ENCODE results near the gene FSD2.

The FSD2 gene

DNA sequence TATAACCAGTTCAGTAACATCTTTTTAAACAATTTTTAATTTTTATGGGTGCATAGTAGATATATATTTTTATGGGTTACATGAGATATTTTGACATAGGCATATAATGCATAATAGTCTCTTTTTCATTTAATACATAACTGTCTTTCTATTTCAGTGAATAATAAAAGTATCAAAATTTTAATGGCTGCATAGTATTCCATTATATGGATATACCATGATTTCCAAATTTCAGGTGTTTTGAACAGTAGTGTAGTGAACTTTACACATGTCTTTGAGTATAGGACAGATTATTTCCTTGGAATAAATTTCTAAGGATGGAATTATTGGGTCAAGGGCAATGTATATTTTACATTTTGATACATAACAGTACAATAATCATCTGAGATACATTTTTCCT is 14.3 kb upstream of the FSD2 start:
- no peak for TF ChIP-seq EZH2 (IDR thresholded peaks at IDR 0.05; ENCODE audit: borderline replicate concordance, low read length)
- TF ChIP-seq, protein P1, sequence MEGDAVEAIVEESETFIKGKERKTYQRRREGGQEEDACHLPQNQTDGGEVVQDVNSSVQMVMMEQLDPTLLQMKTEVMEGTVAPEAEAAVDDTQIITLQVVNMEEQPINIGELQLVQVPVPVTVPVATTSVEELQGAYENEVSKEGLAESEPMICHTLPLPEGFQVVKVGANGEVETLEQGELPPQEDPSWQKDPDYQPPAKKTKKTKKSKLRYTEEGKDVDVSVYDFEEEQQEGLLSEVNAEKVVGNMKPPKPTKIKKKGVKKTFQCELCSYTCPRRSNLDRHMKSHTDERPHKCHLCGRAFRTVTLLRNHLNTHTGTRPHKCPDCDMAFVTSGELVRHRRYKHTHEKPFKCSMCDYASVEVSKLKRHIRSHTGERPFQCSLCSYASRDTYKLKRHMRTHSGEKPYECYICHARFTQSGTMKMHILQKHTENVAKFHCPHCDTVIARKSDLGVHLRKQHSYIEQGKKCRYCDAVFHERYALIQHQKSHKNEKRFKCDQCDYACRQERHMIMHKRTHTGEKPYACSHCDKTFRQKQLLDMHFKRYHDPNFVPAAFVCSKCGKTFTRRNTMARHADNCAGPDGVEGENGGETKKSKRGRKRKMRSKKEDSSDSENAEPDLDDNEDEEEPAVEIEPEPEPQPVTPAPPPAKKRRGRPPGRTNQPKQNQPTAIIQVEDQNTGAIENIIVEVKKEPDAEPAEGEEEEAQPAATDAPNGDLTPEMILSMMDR (IDR thresholded peaks at IDR 0.05; ENCODE audit: low read length) = no peak
- Histone ChIP-seq H4K20me1 (ENCODE audit: insufficient read depth, low read length) (no peaks in the 10 kb centered on the region), H3K4me3 (ENCODE audit: low read depth, low read length, poor library complexity, severe bottlenecking) (no peak overlapping the region), H3K4me1 (ENCODE audit: insufficient read depth, low read length, severe bottlenecking) (no peaks in the 10 kb centered on the region), H2AFZ (ENCODE audit: low read length) (no peak overlapping the region), H3K36me3 (ENCODE audit: insufficient read depth, low read length) (peaks cover 86% of the 10 kb centered on the region), H3K27me3 (ENCODE audit: insufficient read depth, low read length) (no peaks in the 10 kb centered on the region), H3K9ac (ENCODE audit: low read length) (no peak overlapping the region), H3K27ac (ENCODE audit: low read depth, low read length, poor library complexity, severe bottlenecking) (no peak overlapping the region), H3K4me2 (ENCODE audit: low read length) (no peak overlapping the region), H3K9me3 (ENCODE audit: low read length) (no peaks in the 10 kb centered on the region), H3K79me2 (ENCODE audit: insufficient read depth, low read length) (0 out of 2 replicates have a peak, but pooled peaks cover 4% of the 10 kb centered on the region), H3F3A (ENCODE audit: insufficient read depth, low read length) (no peaks in the 10 kb centered on the region), H3K9me2 (ENCODE audit: low read depth, low read length) (no peaks in the 10 kb centered on the region)

DNA sequence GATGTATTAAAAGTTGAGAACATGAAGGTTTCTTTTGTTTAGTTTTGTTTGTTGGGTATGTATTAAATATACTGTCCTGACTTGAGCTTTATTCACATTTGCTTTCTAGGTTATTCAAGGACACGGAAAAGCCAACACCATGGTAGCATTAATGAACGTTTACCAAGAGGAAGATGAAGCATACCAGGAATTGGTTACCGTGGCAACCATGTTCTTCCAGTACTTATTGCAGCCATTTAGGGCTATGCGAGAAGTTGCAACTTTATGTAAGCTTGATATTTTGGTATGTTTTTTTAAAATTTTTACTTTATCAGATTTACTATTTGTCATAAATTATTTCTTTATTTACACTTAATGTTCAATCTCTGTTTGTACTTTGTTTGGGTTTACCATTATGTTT is 7.1 kb upstream of the FSD2 start:
- no peak for TF ChIP-seq EZH2 (IDR thresholded peaks at IDR 0.05; ENCODE audit: borderline replicate concordance, low read length)
- TF ChIP-seq, protein P1 (IDR thresholded peaks at IDR 0.05; ENCODE audit: low read length) = no peak
- Histone ChIP-seq H3K27me3 (ENCODE audit: insufficient read depth, low read length) (no peaks in the 10 kb centered on the region), H3K9me2 (ENCODE audit: low read depth, low read length) (no peaks in the 10 kb centered on the region), H3K9me3 (ENCODE audit: low read length) (no peaks in the 10 kb centered on the region), H3K4me1 (ENCODE audit: insufficient read depth, low read length, severe bottlenecking) (peaks cover 30% of the 10 kb centered on the region), H2AFZ (ENCODE audit: low read length) (no peak overlapping the region), H3K4me2 (ENCODE audit: low read length) (no peak overlapping the region), H4K20me1 (ENCODE audit: insufficient read depth, low read length) (no peaks in the 10 kb centered on the region), H3K4me3 (ENCODE audit: low read depth, low read length, poor library complexity, severe bottlenecking) (no peak overlapping the region), H3K36me3 (ENCODE audit: insufficient read depth, low read length) (peaks cover 56% of the 10 kb centered on the region), H3K9ac (ENCODE audit: low read length) (no peak overlapping the region), H3K27ac (ENCODE audit: low read depth, low read length, poor library complexity, severe bottlenecking) (no peak overlapping the region), H3F3A (ENCODE audit: insufficient read depth, low read length) (0 out of 2 replicates have a peak, but pooled peaks cover 7% of the 10 kb centered on the region), H3K79me2 (ENCODE audit: insufficient read depth, low read length) (peaks cover 35% of the 10 kb centered on the region)

DNA sequence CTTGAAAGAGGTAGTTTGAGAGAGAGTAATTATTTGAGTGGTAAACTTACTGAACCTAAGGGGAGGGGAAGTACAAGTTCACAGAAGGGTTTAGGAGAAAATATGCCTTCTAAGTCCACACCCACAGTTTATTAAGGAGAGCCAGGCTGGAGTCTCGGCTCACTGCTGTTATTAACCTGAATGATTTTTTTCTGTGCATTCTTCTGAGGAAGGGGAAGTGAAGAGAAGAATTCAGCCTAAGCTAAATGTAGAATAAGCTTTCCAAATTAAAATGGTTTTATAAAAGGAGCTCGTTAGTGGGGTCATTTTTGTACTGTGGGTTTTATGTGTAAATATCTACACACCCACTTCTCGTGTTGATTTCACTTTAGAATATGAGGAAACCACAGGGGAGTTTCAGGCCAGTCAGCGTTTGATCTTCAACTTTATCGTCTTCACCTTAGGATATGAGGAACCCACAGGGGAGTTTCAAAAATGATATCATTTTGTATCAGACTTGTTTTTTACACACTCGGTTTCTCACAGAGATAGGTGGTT is 5.1 kb upstream of the FSD2 start:
- peak overlapping the region; percentile 91 for H3K4me3 ChIP-seq (ENCODE audit: low read depth, low read length, poor library complexity, severe bottlenecking)
- H3K4me1 ChIP-seq (ENCODE audit: insufficient read depth, low read length, severe bottlenecking) = peaks cover 48% of the 10 kb centered on the region
- 0 out of 2 replicates have a peak, but pooled peaks cover 7% of the 10 kb centered on the region for H3F3A ChIP-seq (ENCODE audit: insufficient read depth, low read length)
- H3K9me3 ChIP-seq (ENCODE audit: low read length) = no peaks in the 10 kb centered on the region
- peak overlapping the region; percentile 87 for H3K4me2 ChIP-seq (ENCODE audit: low read length)
- H2AFZ ChIP-seq (ENCODE audit: low read length) = no peak overlapping the region
- no peaks in the 10 kb centered on the region for H4K20me1 ChIP-seq (ENCODE audit: insufficient read depth, low read length)
- H3K27me3 ChIP-seq (ENCODE audit: insufficient read depth, low read length) = no peaks in the 10 kb centered on the region
- H3K9me2 ChIP-seq (ENCODE audit: low read depth, low read length) = no peaks in the 10 kb centered on the region
- H3K27ac ChIP-seq (ENCODE audit: low read depth, low read length, poor library complexity, severe bottlenecking) = peak overlapping the region; percentile 89
- peaks cover 36% of the 10 kb centered on the region for H3K36me3 ChIP-seq (ENCODE audit: insufficient read depth, low read length)
- peaks cover 35% of the 10 kb centered on the region for H3K79me2 ChIP-seq (ENCODE audit: insufficient read depth, low read length)
- no peak for TF ChIP-seq EZH2 (IDR thresholded peaks at IDR 0.05; ENCODE audit: borderline replicate concordance, low read length)
- TF ChIP-seq, protein P1 (IDR thresholded peaks at IDR 0.05; ENCODE audit: low read length) = no peak
- H3K9ac ChIP-seq (ENCODE audit: low read length) = peak overlapping the region; percentile 76
